Endometrial microvascular endothelial cells (primary cell): Measurements from ENCODE around the gene ALPG. TPM values are rescaled to one million over a fixed set of nuclear protein-coding genes. Genes with fewer than 3 reads are reported as not detected.
"Not testable (repeated sequence)": the region's sequence is repeated elsewhere in the genome, so short reads cannot be mapped to it uniquely, and the experiment has no call there.

Experiments
- in situ Hi-C: cut with HindIII; loops from 2 replicates; pipeline ENCODE4 v1.10.0; 2017; ENCODE audit warnings: low sequenced_read_pairs, low pct_unique_long_range_greater_than_20kb; ENCODE audit errors: inconsistent ontology term
- total RNA-seq: library from RNA; depleted of rRNA; stranded (reverse); fragments of >200 nt; gene quantifications from one replicate; pipeline ENCODE4 v1.2.3, GENCODE V29; 2015; ENCODE audit errors: inconsistent ontology term

Gene ALPG
- total RNA-seq, 1 donor from 2014 or later, result not detected

GRCh38 chr2:232375164-232375563 lies 31.5 kb upstream of the ALPG start:
- in situ Hi-C loops, result no loop called here

GRCh38 chr2:232376260-232376659 lies 30.4 kb upstream of the ALPG start:
- in situ Hi-C loops, result no loop called here

- in situ Hi-C loops, result no loop called here
Measured at GRCh38 chr2:232376713-232377112, 29.9 kb upstream of the ALPG start.

GRCh38 chr2:232377319-232377718 lies 29.3 kb upstream of the ALPG start:
- in situ Hi-C loops, result no loop called here

GRCh38 chr2:232377841-232378734 lies 28.6 kb upstream of the ALPG start:
- in situ Hi-C loops, result no loop called here

- in situ Hi-C loops, result not testable (repeated sequence)
Measured at GRCh38 chr2:232378735-232379151, 27.9 kb upstream of the ALPG start, which contains the start of gene ALPP. Gene ALPP, plus strand, starts transcription at chr2:232378751. Its CDS starts 52 bp downstream, at chr2:232378803.

GRCh38 chr2:232379610-232380590 lies 26.7 kb upstream of the ALPG start:
- in situ Hi-C loops, result not testable (repeated sequence)

- in situ Hi-C loops, result not testable (repeated sequence)
Measured at GRCh38 chr2:232381204-232382031, 25.2 kb upstream of the ALPG start.

- in situ Hi-C loops, result no loop called here
Measured at GRCh38 chr2:232382331-232383225, 24.1 kb upstream of the ALPG start.

GRCh38 chr2:232384466-232384865 lies 22.2 kb upstream of the ALPG start:
- in situ Hi-C loops, result no loop called here

- in situ Hi-C loops, result not testable (repeated sequence)
Measured at GRCh38 chr2:232385058-232385457, 21.6 kb upstream of the ALPG start.

- in situ Hi-C loops, result no loop called here
Measured at GRCh38 chr2:232385660-232386489, 20.8 kb upstream of the ALPG start.

- in situ Hi-C loops, result no loop called here
Measured at GRCh38 chr2:232386490-232386739, 20.2 kb upstream of the ALPG start.

GRCh38 chr2:232386740-232387450 lies 19.7 kb upstream of the ALPG start:
- in situ Hi-C loops, result no loop called here

GRCh38 chr2:232387451-232388171 lies 19.0 kb upstream of the ALPG start:
- in situ Hi-C loops, result no loop called here

GRCh38 chr2:232388324-232388891 lies 18.2 kb upstream of the ALPG start:
- in situ Hi-C loops, result no loop called here
